LoVo (cell line): ENCODE data around the gene CABP2.
"Not testable (repeated sequence)": the region's sequence is repeated elsewhere in the genome, so short reads cannot be mapped to it uniquely, and the experiment has no call there.

Experiments used
- DNase-seq: peaks from one replicate; pipeline ENCODE4 v3.0.0-alpha.2; 2016; ENCODE audit warnings: low spot score

Gene CABP2

GRCh38 chr11:67538823-67539505 lies 15.7 kb upstream of the CABP2 start:
- DNase-seq, result no peak

DNA sequence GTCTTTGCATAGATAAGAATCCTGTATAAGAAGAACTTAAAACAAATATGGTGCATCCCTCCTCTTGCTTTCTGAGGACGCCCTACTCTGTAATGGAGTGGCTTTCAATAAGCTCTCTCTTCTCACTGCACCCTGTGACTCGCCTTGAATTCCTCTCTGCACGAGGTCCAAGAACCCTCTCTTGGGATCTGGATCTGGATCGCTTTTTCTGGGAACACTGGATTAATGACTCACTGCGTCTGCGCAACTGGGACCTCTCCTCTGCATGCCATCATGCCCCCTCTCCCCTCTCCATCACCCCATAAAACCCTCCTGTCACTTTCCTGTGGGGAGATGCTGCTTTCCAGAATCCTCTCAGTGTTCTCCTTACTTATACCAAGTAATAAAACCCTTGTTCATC lies 15.1 kb upstream of the CABP2 start:
- DNase-seq, result no peak

DNA sequence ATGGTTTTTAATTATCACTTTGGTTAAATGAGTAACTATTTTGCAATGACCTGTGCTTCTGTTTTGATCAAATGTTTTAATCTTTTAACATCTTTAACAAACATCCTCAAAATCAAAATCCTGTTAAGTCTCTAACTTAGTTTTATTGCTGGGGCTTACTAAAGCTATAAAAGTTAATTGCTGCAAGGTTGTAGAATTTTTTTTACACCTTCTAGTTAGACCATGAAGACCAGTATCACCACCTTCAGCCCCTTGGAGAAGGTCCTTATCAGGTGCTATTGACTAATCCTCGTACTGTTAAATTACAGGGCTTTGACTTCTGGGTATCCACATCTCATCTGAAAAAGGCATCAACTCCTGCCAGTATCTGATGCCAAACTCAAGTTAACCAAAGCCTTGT lies 12.3 kb upstream of the CABP2 start:
- no peak for DNase-seq

DNA sequence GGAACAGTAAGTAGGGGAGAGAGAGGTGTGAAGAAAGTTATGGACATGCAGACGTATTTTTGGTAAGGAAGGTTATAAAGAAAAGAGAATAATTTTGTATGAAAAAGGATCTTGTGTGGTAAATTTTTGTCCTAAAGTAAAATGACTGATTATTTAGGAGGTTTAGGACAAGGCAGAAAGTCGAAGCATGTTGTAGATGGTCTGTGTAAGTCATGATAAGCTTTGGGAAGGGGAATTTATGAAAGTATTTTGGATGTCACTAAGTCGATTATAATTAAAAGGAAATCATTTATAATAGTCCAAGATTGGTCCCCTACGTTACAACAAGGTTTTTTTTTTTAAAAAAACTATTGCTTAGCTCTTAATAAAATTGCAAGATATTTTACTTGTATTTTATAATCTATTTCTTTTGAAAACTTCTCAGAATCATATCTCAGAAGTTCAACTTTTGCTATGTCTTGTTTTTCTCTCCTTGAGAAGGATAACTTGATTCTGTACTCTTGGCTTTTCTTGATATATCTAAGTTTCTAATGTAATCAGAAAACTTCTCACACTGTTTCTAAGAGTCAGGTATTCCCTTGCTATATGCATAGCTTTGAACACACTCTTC lies 10.9 kb upstream of the CABP2 start:
- DNase-seq, result no peak

GRCh38 chr11:67532889-67533288 lies 9.6 kb upstream of the CABP2 start:
- no peak for DNase-seq

- DNase-seq, result no peak
Observed at GRCh38 chr11:67530282-67530592, 7.0 kb upstream of the CABP2 start.

DNA sequence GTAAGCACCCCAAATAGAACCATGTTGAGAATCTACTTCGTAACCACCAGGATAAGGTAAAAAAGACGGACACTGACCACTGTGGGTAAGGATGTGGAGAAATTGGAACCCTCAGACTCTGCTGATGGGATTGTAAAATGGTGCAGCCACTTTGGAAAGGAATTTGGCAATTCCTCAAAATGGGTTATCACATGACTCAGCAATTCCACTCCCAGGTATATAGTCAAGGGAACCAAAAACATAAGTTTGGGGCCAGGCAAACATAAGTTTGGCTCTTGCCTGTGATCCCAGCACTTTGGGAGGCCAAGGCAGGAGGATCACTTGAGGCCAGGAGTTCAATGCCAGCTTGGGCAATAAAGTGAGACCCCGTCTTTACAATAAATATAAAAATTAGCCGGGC lies 5.1 kb upstream of the CABP2 start:
- no peak for DNase-seq

- DNase-seq, result no peak
Observed at GRCh38 chr11:67525275-67525976, 2.2 kb upstream of the CABP2 start.

DNA sequence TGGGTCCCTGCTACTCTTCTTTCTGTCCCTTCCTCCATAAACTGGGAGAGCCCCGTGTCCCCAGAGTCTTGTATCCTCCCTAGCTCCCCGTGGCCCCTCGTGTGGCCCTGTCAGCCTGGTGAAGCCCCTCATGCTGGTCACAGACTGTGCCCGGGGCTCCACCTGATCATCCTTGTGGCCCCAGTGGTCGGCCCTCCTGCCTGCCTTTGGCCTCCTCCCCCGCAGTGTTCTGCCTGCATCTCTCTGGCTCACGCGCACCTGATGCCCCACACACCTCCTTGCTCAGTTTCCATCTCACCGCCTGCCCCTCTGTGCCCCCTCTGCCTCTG lies 1.2 kb upstream of the CABP2 start:
- DNase-seq, result no peak

DNA sequence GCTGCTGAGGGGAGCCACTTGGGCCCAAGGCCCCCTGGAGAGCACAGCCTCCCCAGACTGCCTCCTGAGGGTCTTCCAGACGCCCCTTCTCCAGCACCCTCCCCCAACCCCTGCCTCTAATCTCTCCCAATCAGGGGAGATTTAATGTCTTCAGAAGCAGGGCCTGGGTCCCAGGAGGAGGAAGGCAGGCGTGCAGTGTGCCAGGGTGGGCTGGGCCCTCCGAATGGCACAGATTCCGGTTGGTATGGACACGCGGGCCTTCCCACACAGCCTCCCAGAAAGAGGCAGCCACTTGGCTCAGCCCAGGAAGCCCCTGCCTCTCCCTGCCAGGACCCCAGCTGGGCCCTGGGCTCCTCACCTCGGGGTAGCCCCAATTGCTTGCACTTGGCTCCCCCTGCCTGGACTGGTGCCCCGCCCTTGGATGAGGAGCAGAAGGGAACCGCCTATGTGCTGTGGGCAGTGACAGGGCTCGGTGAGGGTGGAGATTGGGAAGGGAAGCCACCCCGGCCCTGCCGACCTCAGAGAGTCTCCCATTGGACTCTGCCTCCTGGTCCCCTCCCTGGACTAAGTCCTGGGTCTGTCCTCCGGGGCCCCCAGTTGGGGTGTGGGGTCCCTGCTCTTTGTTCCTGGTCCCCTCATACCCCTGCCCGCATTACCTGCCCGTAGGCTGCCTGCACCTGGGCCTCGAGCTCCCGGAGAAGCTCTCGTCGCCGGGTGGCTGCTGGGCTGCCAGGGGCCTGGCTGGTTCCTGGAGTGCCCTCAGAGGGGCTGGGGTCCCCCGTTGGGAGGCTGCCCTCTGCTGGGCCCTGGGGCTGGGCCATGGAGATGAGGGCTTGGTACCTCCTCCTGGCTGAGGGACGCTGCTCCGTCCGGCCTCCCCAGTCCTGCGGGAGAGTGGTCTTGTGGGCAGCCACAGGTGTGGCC lies 572 bp upstream of the CABP2 start:
- DNase-seq, result no peak

DNA sequence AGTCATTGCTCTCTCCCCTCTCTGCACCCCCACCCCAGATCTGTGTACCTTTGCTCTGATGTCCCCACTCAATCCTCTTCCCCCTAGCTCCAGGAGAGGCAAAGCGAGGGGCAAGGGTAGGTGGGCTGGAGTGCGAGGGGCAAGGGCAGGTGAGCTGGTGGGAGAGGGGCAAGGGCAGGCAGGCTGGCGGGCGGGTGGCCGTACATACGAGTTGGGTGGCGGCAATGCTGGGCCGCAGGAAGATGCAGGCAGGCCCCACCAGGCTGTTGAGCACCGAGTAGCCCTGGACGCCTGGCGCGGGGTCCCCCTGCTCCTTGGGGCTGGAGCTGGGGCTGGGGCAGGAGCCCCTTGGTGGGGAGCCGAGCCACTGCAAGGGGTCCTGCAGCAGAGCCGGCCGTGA lies 908 bp downstream of the CABP2 start:
- DNase-seq, result no peak

- DNase-seq, result no peak
Observed at GRCh38 chr11:67521924-67522323, 1.3 kb downstream of the CABP2 start.

DNA sequence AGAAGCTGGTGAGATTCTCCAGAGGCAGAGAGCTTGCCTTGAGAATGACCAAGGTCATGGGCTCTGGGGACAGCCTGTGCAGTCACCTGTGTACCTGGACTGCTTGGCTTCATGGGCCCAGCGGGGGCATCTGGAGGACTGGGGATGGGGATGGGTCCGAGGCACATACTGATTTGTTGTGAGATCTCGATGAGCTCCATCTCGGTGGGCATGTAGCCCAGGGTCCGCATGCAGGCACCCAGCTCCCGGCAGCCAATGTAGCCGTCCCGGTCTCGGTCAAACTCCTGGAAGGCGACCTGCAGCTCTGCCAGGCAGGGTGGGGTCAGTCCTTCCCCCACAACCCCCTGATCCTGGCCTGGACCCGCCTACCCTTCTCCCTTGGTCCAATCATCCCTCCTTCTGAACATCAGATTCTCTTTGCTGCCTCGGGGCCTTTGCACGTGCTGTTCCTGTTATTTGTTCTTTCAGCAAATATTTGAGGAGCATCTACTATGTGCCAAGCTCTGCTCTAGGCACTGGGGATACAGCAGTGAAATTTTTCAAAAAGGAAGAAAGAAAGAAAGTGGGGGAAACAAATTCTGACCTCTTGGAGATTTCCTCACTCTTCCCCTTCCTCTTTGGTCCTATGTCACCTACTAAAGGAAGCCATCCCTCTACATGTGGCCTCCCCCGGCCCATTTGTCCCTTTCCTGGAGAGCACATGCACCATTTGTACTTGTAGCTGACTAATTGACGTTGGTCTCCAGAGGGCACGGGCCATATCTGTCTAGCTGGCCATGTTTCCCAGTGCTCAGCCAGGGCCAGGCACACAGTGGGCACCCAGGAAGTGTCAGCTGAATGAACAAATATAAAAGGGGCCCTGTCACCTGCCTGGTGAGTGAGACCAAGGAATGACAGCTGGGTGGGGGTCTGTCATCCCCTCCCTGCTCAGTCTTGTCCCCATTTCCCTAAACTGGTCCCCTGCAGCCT lies 2.1 kb downstream of the CABP2 start:
- DNase-seq, result no peak

DNA sequence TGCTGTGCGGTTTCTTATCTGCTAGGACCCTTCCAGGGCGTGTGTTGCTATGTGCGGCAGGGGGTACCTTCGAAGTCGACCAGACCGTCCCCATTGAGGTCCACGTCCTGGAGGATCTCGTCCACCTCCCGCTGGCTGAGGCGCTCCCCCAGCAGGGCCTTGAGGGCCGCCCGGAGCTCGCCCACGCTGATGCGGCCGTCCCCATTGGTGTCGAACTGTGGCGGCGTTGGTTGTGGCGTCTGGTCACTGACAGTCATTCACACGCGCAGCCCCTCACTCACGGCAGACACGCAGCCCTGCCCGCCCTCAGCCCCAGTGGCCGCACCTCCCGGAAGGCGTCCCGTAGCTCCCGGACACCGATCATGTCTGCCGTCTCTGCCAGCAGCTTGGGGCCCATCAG lies 3.5 kb downstream of the CABP2 start:
- no peak for DNase-seq

GRCh38 chr11:67517784-67518552 lies 5.3 kb downstream of the CABP2 start:
- no peak for DNase-seq

DNA sequence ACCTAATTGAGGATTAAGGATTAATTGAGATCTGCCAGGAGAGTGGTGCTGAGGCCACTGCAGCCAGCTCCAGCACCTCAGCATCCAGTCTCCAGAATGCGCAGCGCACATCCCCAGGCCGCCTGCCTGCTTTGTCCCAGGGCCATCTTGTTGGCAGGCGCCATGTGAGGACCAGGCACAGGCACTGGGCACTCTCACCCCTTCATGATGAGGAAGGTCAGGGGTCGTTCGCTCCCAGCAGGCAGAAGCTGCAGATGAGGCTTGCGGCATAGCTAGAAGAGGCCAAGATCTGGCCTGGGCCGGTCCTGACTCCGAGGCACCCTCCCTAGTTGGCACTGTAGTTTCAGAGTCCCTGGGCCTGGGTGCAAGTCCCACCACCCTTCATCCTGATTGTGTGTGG lies 6.4 kb downstream of the CABP2 start:
- DNase-seq, result no peak

DNA sequence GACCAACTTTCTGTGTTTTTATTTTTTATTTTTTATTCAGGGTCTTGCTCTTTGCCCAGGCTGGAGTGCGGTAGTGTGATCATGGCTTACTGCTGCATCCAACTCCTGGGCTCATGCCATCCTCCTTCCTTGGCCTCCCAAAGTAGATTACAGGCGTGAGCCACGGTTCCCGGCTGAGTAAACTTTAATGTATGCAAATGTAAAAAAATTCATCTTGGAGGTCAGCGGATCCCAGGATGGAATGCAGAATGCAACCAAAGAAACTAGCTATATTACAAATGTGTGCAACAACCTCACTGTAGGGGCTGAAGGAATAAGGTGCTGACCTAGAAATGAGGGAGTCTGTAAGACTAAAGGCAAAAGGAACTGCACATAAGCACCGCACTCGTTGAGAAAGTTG lies 9.1 kb downstream of the CABP2 start:
- DNase-seq, result no peak

- not testable (repeated sequence) for DNase-seq
Observed at GRCh38 chr11:67511558-67511957, 11.7 kb downstream of the CABP2 start.

DNA sequence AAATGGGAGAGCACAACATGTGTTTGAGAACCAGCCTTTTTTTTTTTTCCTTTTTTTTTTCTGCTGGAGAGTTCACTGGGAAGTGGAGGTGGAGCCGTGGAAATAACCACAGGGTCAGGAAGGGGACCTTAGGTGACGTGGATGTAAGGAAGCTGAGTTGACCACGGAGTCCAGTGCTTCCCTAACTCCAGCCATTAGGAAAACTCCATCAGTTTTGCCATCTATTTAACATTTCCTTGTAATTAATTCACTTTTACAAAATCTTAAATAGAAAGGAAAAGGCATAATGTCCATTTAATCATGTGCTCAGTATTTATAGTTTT lies 13.3 kb downstream of the CABP2 start:
- no peak for DNase-seq

GRCh38 chr11:67508486-67509121 lies 14.6 kb downstream of the CABP2 start:
- DNase-seq, result peak; percentile 98
